SK-N-MC (cell line): ENCODE measurements around the gene LAMA3.

ENCODE experiments used
- EZH2 ChIP-seq: fragments of 200-600 bp; sonication (generic); IDR thresholded peaks from one replicate; pipeline ENCODE4 v1.6.1; 2017; ENCODE audit warnings: antibody characterized with exemption
- FOXP2 ChIP-seq: optimal IDR thresholded peaks from 2 replicates; pipeline ENCODE3; 2011; ENCODE audit warnings: mild to moderate bottlenecking, moderate library complexity; ENCODE audit not compliant: insufficient read depth; ENCODE audit errors: extremely low read length, control extremely low read depth
- POLR2AphosphoS5 ChIP-seq: IDR thresholded peaks from 2 replicates; pipeline ENCODE4 v1.6.1; 2012; ENCODE audit warnings: mild to moderate bottlenecking, low read depth, low read length, borderline replicate concordance

GRCh38 chr18:23738575-23738974 is 49.3 kb downstream of the LAMA3 start:
- no peak for TF ChIP-seq POLR2AphosphoS5
- no peak for TF ChIP-seq EZH2
- TF ChIP-seq FOXP2: no peak
